Smooth muscle cell (in vitro differentiated cells): ENCODE data around the gene MAG. TPM values are rescaled to one million over a fixed set of nuclear protein-coding genes. Genes with fewer than 3 reads are reported as not detected.

Experiments
- DNase-seq: peaks from one replicate; lab custom pipeline; 2025; ENCODE audit not compliant: unreplicated experiment; lab: John Stamatoyannopoulos, UW
- H2AFZ ChIP-seq: fragments of 200-600 bp; sonication (generic); 2 replicates; pipeline ENCODE4 v1.6.0; 2016; ENCODE audit warnings: antibody characterized with exemption, low read depth, mild to moderate bottlenecking
- H3F3A ChIP-seq: fragments of 200-600 bp; sonication (generic); 2 replicates; pipeline ENCODE4 v1.6.0; 2017; ENCODE audit warnings: antibody characterized with exemption, low read depth
- H3K27ac ChIP-seq: fragments of 200-600 bp; sonication (generic); 2 replicates; pipeline ENCODE4 v1.5.1; 2016; ENCODE audit warnings: low read depth, mild to moderate bottlenecking
- H3K27me3 ChIP-seq: fragments of 200-600 bp; sonication (generic); 2 replicates; pipeline ENCODE4 v1.6.1; 2016; ENCODE audit warnings: low read depth, mild to moderate bottlenecking
- H3K36me3 ChIP-seq: fragments of 200-600 bp; sonication (generic); 2 replicates; pipeline ENCODE4 v1.5.1; 2016; ENCODE audit warnings: low read depth
- H3K4me1 ChIP-seq: fragments of 200-600 bp; sonication (generic); 2 replicates; pipeline ENCODE4 v1.5.1; 2016; ENCODE audit warnings: low read depth
- H3K4me2 ChIP-seq: fragments of 200-600 bp; sonication (generic); 2 replicates; pipeline ENCODE4 v1.6.0; 2016; ENCODE audit warnings: mild to moderate bottlenecking
- H3K4me3 ChIP-seq: fragments of 200-600 bp; sonication (generic); 2 replicates; pipeline ENCODE4 v1.5.1; 2016; ENCODE audit warnings: mild to moderate bottlenecking
- H3K79me2 ChIP-seq: fragments of 200-600 bp; sonication (generic); 2 replicates; pipeline ENCODE4 v1.6.0; 2016; ENCODE audit warnings: low read depth, mild to moderate bottlenecking
- H3K9ac ChIP-seq: fragments of 200-600 bp; sonication (generic); 2 replicates; pipeline ENCODE4 v1.6.0; 2016; ENCODE audit warnings: low read depth
- H3K9me3 ChIP-seq: fragments of 200-600 bp; sonication (generic); replicated peaks from 2 replicates; pipeline ENCODE4 v1.5.1; 2016; ENCODE audit warnings: low read depth
- H4K20me1 ChIP-seq: fragments of 200-600 bp; sonication (generic); 2 replicates; pipeline ENCODE4 v1.6.0; 2016; ENCODE audit warnings: low read depth
- CTCF ChIP-seq: fragments of 200-600 bp; sonication (generic); IDR thresholded peaks from 2 replicates; pipeline ENCODE4 v1.5.1; 2017; ENCODE audit warnings: borderline replicate concordance, mild to moderate bottlenecking, antibody characterized with exemption; ENCODE audit not compliant: insufficient read depth, poor library complexity, severe bottlenecking
- WGBS: methylation state at CpG from one replicate; pipeline ENCODE4 v1.1.7; 2016; ENCODE audit warnings: low lambda C conversion rate; 5-methylcytosine and 5-hydroxymethylcytosine counted together
- polyA plus RNA-seq: library from polyadenylated mRNA; unstranded; fragments of >200 nt; fragmentation: Nextera tagmentation; extraction: Ambion mirVana; gene quantifications from 2 replicates; pipeline ENCODE4 v1.2.1, GENCODE V29; 2016
- total RNA-seq: library from RNA; depleted of rRNA; stranded (reverse); fragments of >200 nt; gene quantifications from 2 replicates; pipeline ENCODE4 v1.2.3, GENCODE V29; 2014

MAG gene
- total and polyA plus RNA-seq, 2 experiments from 2014 or later, result not detected

GRCh38 chr19:35248310-35249145 is 43.4 kb upstream of the MAG start, which contains the start of gene LSR:
Gene LSR (plus strand): TSS chr19:35249002. CDS start chr19:35249023, 21 bp downstream.
- no peak for TF ChIP-seq CTCF
- DNase-seq, result no peak
- H3K9ac ChIP-seq, result peak within 1 kb of the TSS; percentile 60
- no peak within 1 kb of the TSS for H2AFZ ChIP-seq
- H3F3A ChIP-seq, result no peaks in the 10 kb centered on the region
- H3K4me3 ChIP-seq, result peak within 1 kb of the TSS; percentile 57
- peak within 1 kb of the TSS; percentile 68 for H3K27ac ChIP-seq
- no peaks in the 10 kb centered on the region for H3K4me1 ChIP-seq
- peaks cover 58% of the 10 kb centered on the region for H3K27me3 ChIP-seq
- no peaks in the 10 kb centered on the region for H3K36me3 ChIP-seq
- no peaks in the 10 kb centered on the region for H4K20me1 ChIP-seq
- WGBS, result under 1% methylated on average over 68 of the region's 69 CpGs
- H3K4me2 ChIP-seq, result peak within 1 kb of the TSS; percentile 74
- no peaks in the 10 kb centered on the region for H3K79me2 ChIP-seq
- no peaks in the 10 kb centered on the region for H3K9me3 ChIP-seq

- Histone ChIP-seq H3K4me3 (peak overlapping the region; percentile 57), H3K4me1 (no peaks in the 10 kb centered on the region), H3K27ac (no peak overlapping the region), H3K4me2 (peak overlapping the region; percentile 74), H3K9ac (peak overlapping the region; percentile 43), H3K27me3 (peaks cover 58% of the 10 kb centered on the region), H3K36me3 (no peaks in the 10 kb centered on the region), H3K9me3 (no peaks in the 10 kb centered on the region), H3K79me2 (no peaks in the 10 kb centered on the region), H3F3A (no peaks in the 10 kb centered on the region), H4K20me1 (no peaks in the 10 kb centered on the region), H2AFZ (no peak overlapping the region)
- no peak for DNase-seq
- no peak for TF ChIP-seq CTCF
- WGBS, result 2% methylated on average over 34 of the region's 39 CpGs
These were observed 42.7 kb upstream of the MAG start for GRCh38 chr19:35249146-35249847.

GRCh38 chr19:35249848-35250711 is 41.9 kb upstream of the MAG start:
- H4K20me1 ChIP-seq, result no peaks in the 10 kb centered on the region
- no peaks in the 10 kb centered on the region for H3F3A ChIP-seq
- no peaks in the 10 kb centered on the region for H3K9me3 ChIP-seq
- H3K36me3 ChIP-seq, result no peaks in the 10 kb centered on the region
- no peaks in the 10 kb centered on the region for H3K79me2 ChIP-seq
- no peak for DNase-seq
- no peak overlapping the region for H3K9ac ChIP-seq
- H3K4me3 ChIP-seq, result peak overlapping the region; percentile 57
- H3K4me2 ChIP-seq, result peak overlapping the region; percentile 74
- H2AFZ ChIP-seq, result no peak overlapping the region
- H3K27me3 ChIP-seq, result peaks cover 58% of the 10 kb centered on the region
- WGBS, result 87% methylated on average over 34 of the region's 34 CpGs
- H3K27ac ChIP-seq, result no peak overlapping the region
- H3K4me1 ChIP-seq, result no peaks in the 10 kb centered on the region
- no peak for TF ChIP-seq CTCF
